Endodermal cell (in vitro differentiated cells): ENCODE measurements around the gene SEC11A. TPM values are rescaled to one million over a fixed set of nuclear protein-coding genes. Genes with fewer than 3 reads are reported as not detected.

ENCODE experiments used
- DNase-seq: peaks from one replicate; pipeline ENCODE4 v3.0.0-alpha.2; 2017
- H3K27ac ChIP-seq: 2 replicates; pipeline ENCODE4 v1.5.1; 2013; ENCODE audit warnings: mild to moderate bottlenecking, low read depth, low read length, moderate library complexity
- H3K27me3 ChIP-seq: 2 replicates; pipeline ENCODE4 v1.6.1; 2013; ENCODE audit warnings: mild to moderate bottlenecking, low read length, moderate library complexity; ENCODE audit not compliant: insufficient read depth, control insufficient read depth, poor library complexity, severe bottlenecking
- H3K36me3 ChIP-seq: 2 replicates; pipeline ENCODE4 v1.7.0; 2013; ENCODE audit warnings: mild to moderate bottlenecking, low read length, moderate library complexity; ENCODE audit not compliant: control insufficient read depth, insufficient read depth
- H3K4me1 ChIP-seq: one replicate; pipeline ENCODE4 v1.7.0; 2013; ENCODE audit warnings: low read length; ENCODE audit not compliant: control insufficient read depth, insufficient read depth
- H3K4me3 ChIP-seq: 2 replicates; pipeline ENCODE4 v1.5.1; 2013; ENCODE audit warnings: mild to moderate bottlenecking, low read length, moderate library complexity
- H3K9ac ChIP-seq: 2 replicates; pipeline ENCODE4 v1.6.1; 2013; ENCODE audit warnings: mild to moderate bottlenecking, low read length, moderate library complexity; ENCODE audit not compliant: poor library complexity, severe bottlenecking; ENCODE audit errors: extremely low read depth
- H3K9me3 ChIP-seq: 2 replicates; pipeline ENCODE4 v1.6.1; 2013; ENCODE audit warnings: mild to moderate bottlenecking, low read length, moderate library complexity; ENCODE audit not compliant: control insufficient read depth
- H3K27ac Mint-ChIP-seq: 2 replicates; pipeline ENCODE4 v1.8.0; 2020; ENCODE audit warnings: mixed read lengths
- H3K27me3 Mint-ChIP-seq: 2 replicates; pipeline ENCODE4 v1.8.0; 2021; ENCODE audit warnings: mild to moderate bottlenecking, mixed read lengths; ENCODE audit not compliant: insufficient read depth
- H3K36me3 Mint-ChIP-seq: 2 replicates; pipeline ENCODE4 v1.8.0; 2020; ENCODE audit warnings: low read depth, mixed read lengths
- H3K4me1 Mint-ChIP-seq: 2 replicates; pipeline ENCODE4 v1.8.0; 2020; ENCODE audit warnings: mixed read lengths
- H3K4me3 Mint-ChIP-seq: 2 replicates; pipeline ENCODE4 v1.8.0; 2020; ENCODE audit warnings: mild to moderate bottlenecking, moderate library complexity, mixed read lengths
- H3K9me3 Mint-ChIP-seq: 2 replicates; pipeline ENCODE4 v1.8.0; 2020; ENCODE audit warnings: mild to moderate bottlenecking, mixed read lengths
- WGBS, 2 experiments: methylation state at CpG; one replicate each; pipeline versions ENCODE4 v1.1.5 to v1.1.7; 2013; ENCODE audit warnings: missing lambda C conversion rate in 2 of 2, mixed read lengths in 1 of 2; ENCODE audit not compliant: insufficient coverage in 1 of 2, insufficient read length in 1 of 2; 5-methylcytosine and 5-hydroxymethylcytosine counted together
- total RNA-seq, 2 donors: library from RNA; stranded (reverse); fragmentation: NEBNext Ultra II Directional in 1 of 2; extraction: Animal tissue kit (Norgen Biotek cat#: 25700) in 1 of 2; gene quantifications; 2 replicates in 1 of 2; 3 replicates in 1 of 2; pipeline ENCODE4 v1.2.1, GENCODE V29; 2021
- TF ChIP-seq, protein P1 (sequence below): fragments of 200-600 bp; sonication (generic); conservative IDR thresholded peaks from 2 replicates; pipeline ENCODE4 v1.5.0; 2021; ENCODE audit warnings: antibody characterized with exemption, mild to moderate bottlenecking

SEC11A gene
- total RNA-seq, 2 donors from 2014 or later = 192 to 197 TPM

GRCh38 chr15:84764585-84764984 lies 48.6 kb upstream of the SEC11A start:
- peaks cover 4% of the 10 kb centered on the region for H3K4me1 Mint-ChIP-seq
- H3K36me3 Mint-ChIP-seq = peaks cover 36% of the 10 kb centered on the region
- H3K27ac Mint-ChIP-seq = peak overlapping the region; percentile 13
- TF ChIP-seq, protein P1, sequence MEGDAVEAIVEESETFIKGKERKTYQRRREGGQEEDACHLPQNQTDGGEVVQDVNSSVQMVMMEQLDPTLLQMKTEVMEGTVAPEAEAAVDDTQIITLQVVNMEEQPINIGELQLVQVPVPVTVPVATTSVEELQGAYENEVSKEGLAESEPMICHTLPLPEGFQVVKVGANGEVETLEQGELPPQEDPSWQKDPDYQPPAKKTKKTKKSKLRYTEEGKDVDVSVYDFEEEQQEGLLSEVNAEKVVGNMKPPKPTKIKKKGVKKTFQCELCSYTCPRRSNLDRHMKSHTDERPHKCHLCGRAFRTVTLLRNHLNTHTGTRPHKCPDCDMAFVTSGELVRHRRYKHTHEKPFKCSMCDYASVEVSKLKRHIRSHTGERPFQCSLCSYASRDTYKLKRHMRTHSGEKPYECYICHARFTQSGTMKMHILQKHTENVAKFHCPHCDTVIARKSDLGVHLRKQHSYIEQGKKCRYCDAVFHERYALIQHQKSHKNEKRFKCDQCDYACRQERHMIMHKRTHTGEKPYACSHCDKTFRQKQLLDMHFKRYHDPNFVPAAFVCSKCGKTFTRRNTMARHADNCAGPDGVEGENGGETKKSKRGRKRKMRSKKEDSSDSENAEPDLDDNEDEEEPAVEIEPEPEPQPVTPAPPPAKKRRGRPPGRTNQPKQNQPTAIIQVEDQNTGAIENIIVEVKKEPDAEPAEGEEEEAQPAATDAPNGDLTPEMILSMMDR = no peak
- H3K36me3 ChIP-seq = peaks cover 53% of the 10 kb centered on the region
- 80 to 94% methylated on average over 1 to 3 of the region's 3 CpGs for WGBS, 2 experiments
- peaks cover 10% of the 10 kb centered on the region for H3K4me1 ChIP-seq
- H3K27me3 Mint-ChIP-seq = no peaks in the 10 kb centered on the region
- no peak overlapping the region for H3K4me3 Mint-ChIP-seq
- H3K9me3 Mint-ChIP-seq = no peaks in the 10 kb centered on the region
- no peaks in the 10 kb centered on the region for H3K9me3 ChIP-seq
- H3K4me3 ChIP-seq = no peak overlapping the region
- no peaks in the 10 kb centered on the region for H3K27me3 ChIP-seq
- H3K27ac ChIP-seq = no peak overlapping the region
- no peak for DNase-seq
- H3K9ac ChIP-seq = no peak overlapping the region

DNA sequence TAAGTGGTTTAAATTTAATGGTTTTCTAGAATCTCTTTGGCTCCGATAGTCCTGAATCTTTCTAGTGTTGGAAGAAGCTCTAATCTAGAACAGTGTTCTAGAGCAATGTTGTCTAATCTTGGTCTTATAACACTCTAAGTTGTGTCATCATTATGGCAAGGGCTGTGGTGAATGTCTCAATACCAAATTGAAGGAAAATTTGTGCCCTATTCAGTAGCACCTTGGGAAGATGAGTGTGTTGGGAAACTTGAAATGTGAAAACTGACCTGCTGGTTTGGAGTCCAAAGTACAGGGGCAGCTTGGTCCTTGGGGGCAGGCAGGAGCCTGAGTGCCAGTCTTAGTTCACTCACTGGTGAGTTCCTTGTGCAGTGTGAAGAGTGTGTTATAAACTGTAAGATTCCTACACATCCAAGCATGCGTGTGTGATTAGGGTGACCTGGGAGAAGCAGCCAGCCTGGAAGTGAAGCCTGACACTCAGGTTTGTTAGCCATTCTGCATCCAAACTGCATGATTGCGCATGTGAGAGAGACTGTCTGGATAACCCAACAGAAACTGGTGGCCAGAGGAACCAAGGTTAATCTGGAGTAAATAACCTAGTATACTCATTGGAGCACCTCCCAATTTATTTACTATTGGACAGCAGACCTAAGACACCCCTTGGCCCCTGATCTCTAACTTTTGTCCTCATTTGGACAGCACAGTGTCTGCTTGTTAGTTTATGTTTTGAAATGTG lies 47.1 kb upstream of the SEC11A start:
- peaks cover 22% of the 10 kb centered on the region for H3K36me3 Mint-ChIP-seq
- no peak overlapping the region for H3K4me3 Mint-ChIP-seq
- TF ChIP-seq, protein P1 = no peak
- Histone ChIP-seq H3K9me3 (no peaks in the 10 kb centered on the region), H3K4me1 (peaks cover 10% of the 10 kb centered on the region), H3K36me3 (peaks cover 43% of the 10 kb centered on the region), H3K9ac (no peak overlapping the region), H3K27me3 (no peaks in the 10 kb centered on the region), H3K27ac (no peak overlapping the region), H3K4me3 (no peak overlapping the region)
- H3K27ac Mint-ChIP-seq = no peak overlapping the region
- no peak for DNase-seq
- H3K27me3 Mint-ChIP-seq = no peaks in the 10 kb centered on the region
- WGBS, 2 experiments = 96 to 100% methylated on average over 2 to 3 of the region's 3 CpGs
- H3K4me1 Mint-ChIP-seq = peaks cover 4% of the 10 kb centered on the region
- no peaks in the 10 kb centered on the region for H3K9me3 Mint-ChIP-seq

DNA sequence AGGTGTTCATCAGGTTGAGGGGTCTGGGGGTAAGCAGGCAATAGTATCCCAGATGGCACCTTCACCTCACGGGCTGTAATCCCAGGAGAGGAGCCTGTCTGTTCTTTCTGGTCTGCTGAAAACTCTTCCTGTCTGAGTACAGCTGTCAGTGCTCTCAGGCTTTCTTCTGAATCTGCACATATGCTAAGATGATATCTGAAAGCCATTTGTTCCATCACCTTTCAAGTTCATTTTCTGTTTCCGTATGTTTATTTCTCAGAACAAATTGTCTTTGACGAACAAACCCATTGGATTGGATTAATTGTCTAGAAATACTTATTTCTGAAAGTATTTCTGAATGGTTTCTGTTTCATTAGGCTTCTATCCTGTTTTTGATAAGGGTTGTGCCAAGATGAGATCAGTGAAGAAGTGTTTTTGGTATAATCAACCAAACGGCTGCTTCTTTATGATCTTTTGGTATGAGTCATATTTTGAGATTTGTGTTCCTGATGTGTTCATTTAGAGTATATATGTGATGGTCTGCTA lies 45.7 kb upstream of the SEC11A start:
- Histone ChIP-seq H3K27ac (no peak overlapping the region), H3K9me3 (no peaks in the 10 kb centered on the region), H3K9ac (no peak overlapping the region), H3K36me3 (peaks cover 34% of the 10 kb centered on the region), H3K27me3 (no peaks in the 10 kb centered on the region), H3K4me3 (no peak overlapping the region), H3K4me1 (peaks cover 10% of the 10 kb centered on the region)
- WGBS, 2 experiments = 74 to 75% methylated on average over 4 of the region's 4 CpGs
- Mint-ChIP-seq H3K27me3 (no peaks in the 10 kb centered on the region), H3K4me1 (peaks cover 4% of the 10 kb centered on the region), H3K36me3 (peaks cover 14% of the 10 kb centered on the region), H3K27ac (no peak overlapping the region), H3K4me3 (no peak overlapping the region), H3K9me3 (no peaks in the 10 kb centered on the region)
- TF ChIP-seq, protein P1 = no peak
- DNase-seq = no peak
